Ishikawa (cell line): ENCODE results near the gene ANKIB1.

Source experiments
- CEBPB ChIP-seq: IDR thresholded peaks from 2 replicates; pipeline ENCODE4 v1.6.1; 2012
- CREB1 ChIP-seq: IDR thresholded peaks from 2 replicates; pipeline ENCODE4 v1.6.1; 2012; ENCODE audit warnings: low read depth
- EGR1 ChIP-seq: IDR thresholded peaks from 2 replicates; pipeline ENCODE4 v1.6.1; 2012
- EP300 ChIP-seq: IDR thresholded peaks from 2 replicates; pipeline ENCODE4 v1.6.1; 2012; ENCODE audit warnings: borderline replicate concordance
- FOXM1 ChIP-seq: IDR thresholded peaks from 2 replicates; pipeline ENCODE4 v1.6.1; 2012; ENCODE audit warnings: low read depth, borderline replicate concordance
- MAX ChIP-seq: IDR thresholded peaks from 2 replicates; pipeline ENCODE4 v1.6.1; 2012
- NFIC ChIP-seq: IDR thresholded peaks from 2 replicates; pipeline ENCODE4 v1.6.1; 2012
- RAD21 ChIP-seq: IDR thresholded peaks from 2 replicates; pipeline ENCODE4 v1.6.1; 2012; ENCODE audit warnings: low read depth
- REST ChIP-seq: IDR thresholded peaks from 2 replicates; pipeline ENCODE4 v1.6.1; 2012; ENCODE audit warnings: low read depth, mild to moderate bottlenecking
- TAF1 ChIP-seq: IDR thresholded peaks from 2 replicates; pipeline ENCODE4 v1.6.1; 2012; ENCODE audit warnings: low read depth, mild to moderate bottlenecking
- TCF12 ChIP-seq: IDR thresholded peaks from 2 replicates; pipeline ENCODE4 v1.6.1; 2012; ENCODE audit warnings: low read depth
- TEAD4 ChIP-seq: IDR thresholded peaks from 2 replicates; pipeline ENCODE4 v1.6.1; 2012
- USF1 ChIP-seq: IDR thresholded peaks from 2 replicates; pipeline ENCODE4 v1.6.1; 2012
- YY1 ChIP-seq: IDR thresholded peaks from 2 replicates; pipeline ENCODE4 v1.6.1; 2012; ENCODE audit warnings: low read depth
- ZBTB7A ChIP-seq: IDR thresholded peaks from 2 replicates; pipeline ENCODE4 v1.6.1; 2012; ENCODE audit warnings: low read depth

ANKIB1 gene

GRCh38 chr7:92226981-92227380 lies 18.8 kb upstream of the ANKIB1 start:
- no peak for TF ChIP-seq TEAD4
- TF ChIP-seq REST = no peak
- no peak for TF ChIP-seq USF1
- no peak for TF ChIP-seq RAD21
- TF ChIP-seq MAX = no peak
- no peak for TF ChIP-seq EGR1
- TF ChIP-seq EP300 = no peak
- TF ChIP-seq TCF12 = no peak
- no peak for TF ChIP-seq CREB1
- no peak for TF ChIP-seq ZBTB7A
- no peak for TF ChIP-seq YY1

GRCh38 chr7:92228100-92228499 lies 17.7 kb upstream of the ANKIB1 start:
- no peak for TF ChIP-seq EP300
- no peak for TF ChIP-seq NFIC
- no peak for TF ChIP-seq REST
- TF ChIP-seq FOXM1 = no peak
- no peak for TF ChIP-seq YY1
- TF ChIP-seq EGR1 = no peak
- no peak for TF ChIP-seq TEAD4
- TF ChIP-seq TAF1 = no peak

- TF ChIP-seq CEBPB = no peak
- no peak for TF ChIP-seq REST
- TF ChIP-seq ZBTB7A = no peak
- TF ChIP-seq RAD21 = no peak
- no peak for TF ChIP-seq EP300
- no peak for TF ChIP-seq TAF1
- no peak for TF ChIP-seq YY1
- TF ChIP-seq EGR1 = no peak
- TF ChIP-seq TEAD4 = no peak
- TF ChIP-seq TCF12 = no peak
- TF ChIP-seq CREB1 = no peak
- no peak for TF ChIP-seq USF1
- TF ChIP-seq NFIC = no peak
- TF ChIP-seq MAX = no peak
- no peak for TF ChIP-seq FOXM1
Observed at GRCh38 chr7:92228742-92229141, 17.0 kb upstream of the ANKIB1 start.

GRCh38 chr7:92230547-92230946 lies 15.2 kb upstream of the ANKIB1 start:
- TF ChIP-seq TEAD4 (no peak), YY1 (no peak), EP300 (no peak), ZBTB7A (no peak), FOXM1 (no peak), NFIC (no peak), USF1 (no peak), TAF1 (no peak), REST (no peak), MAX (no peak), TCF12 (no peak), CREB1 (no peak), CEBPB (no peak), RAD21 (no peak), EGR1 (no peak)
